SK-N-SH (cell line): ENCODE data around the gene ANKS6. TPM values are rescaled to one million over a fixed set of nuclear protein-coding genes. Genes with fewer than 3 reads are reported as not detected.

Source experiments
- CTCF ChIA-PET: fragments of 300-600, 350-600 bp; formaldehyde crosslinking; extraction: SDS; loops from one replicate; lab custom pipeline; 2021; lab: Yijun Ruan, JAX
- POLR2A ChIA-PET: fragments of 350-600 bp; sonication (Branson Sonifier 250); formaldehyde crosslinking; extraction: SDS; loops from one replicate; lab custom pipeline; 2020; ENCODE audit warnings: antibody characterized with exemption, inconsistent platforms; lab: Yijun Ruan, JAX
- DNase-seq: peaks from one replicate; pipeline ENCODE4 v3.0.0; 2012
- H2AFZ ChIP-seq: fragments of 200-600 bp; sonication (generic); 2 replicates; pipeline ENCODE4 v1.8.1; 2016; ENCODE audit warnings: antibody characterized with exemption, mild to moderate bottlenecking, low read depth
- H3F3A ChIP-seq: fragments of 200-600 bp; sonication (generic); replicated peaks from 2 replicates; pipeline ENCODE3; 2016; ENCODE audit warnings: antibody characterized with exemption, mild to moderate bottlenecking; ENCODE audit not compliant: insufficient read depth
- H3K27ac ChIP-seq, 2 experiments: fragments of 200-500 bp in 1 of 2; fragments of 200-600 bp in 1 of 2; sonication (Bioruptor generic) in 1 of 2; sonication (generic), shearing (Covaris generic) in 1 of 2; 2 replicates each; pipeline versions ENCODE4 v1.5.1 to v1.6.1; 2014 to 2016; ENCODE audit warnings: low read depth in 2 of 2, inconsistent platforms in 1 of 2, low read length in 1 of 2, mild to moderate bottlenecking in 1 of 2, mixed read lengths in 1 of 2
- H3K27me3 ChIP-seq: fragments of 200-600 bp; sonication (generic), shearing (Covaris generic); 2 replicates; pipeline ENCODE4 v1.6.1; 2016; ENCODE audit warnings: mixed run types; ENCODE audit not compliant: insufficient read depth
- H3K36me3 ChIP-seq, 2 experiments: fragments of 200-500 bp in 1 of 2; fragments of 200-600 bp in 1 of 2; sonication (Bioruptor generic) in 1 of 2; sonication (generic) in 1 of 2; replicated peaks in 1 of 2; 2 replicates each; pipeline versions ENCODE3 to v1.5.1; 2014 to 2016; ENCODE audit warnings: low read length in 1 of 2, mild to moderate bottlenecking in 1 of 2; ENCODE audit not compliant: insufficient read depth in 2 of 2, control insufficient read depth in 1 of 2
- H3K4me1 ChIP-seq, 2 experiments: fragments of 200-500 bp in 1 of 2; fragments of 200-600 bp in 1 of 2; sonication (Bioruptor generic) in 1 of 2; sonication (generic), shearing (Covaris generic) in 1 of 2; 2 replicates each; pipeline versions ENCODE4 v1.5.1 to v1.6.1; 2014 to 2016; ENCODE audit warnings: low read depth in 1 of 2, low read length in 1 of 2, mixed run types in 1 of 2; ENCODE audit not compliant: insufficient read depth in 2 of 2, control insufficient read depth in 1 of 2
- H3K4me2 ChIP-seq: fragments of 200-600 bp; sonication (generic), shearing (Covaris generic); 2 replicates; pipeline ENCODE4 v1.6.1; 2017; ENCODE audit warnings: mixed run types
- H3K4me3 ChIP-seq, 2 experiments: fragments of 200-500 bp in 1 of 2; fragments of 200-600 bp in 1 of 2; sonication (Bioruptor generic) in 1 of 2; sonication (generic), shearing (Covaris generic) in 1 of 2; 2 replicates each; pipeline versions ENCODE4 v1.5.1 to v1.8.1; 2014 to 2016; ENCODE audit warnings: low read depth in 2 of 2, inconsistent platforms in 1 of 2, low read length in 1 of 2, mild to moderate bottlenecking in 1 of 2, mixed read lengths in 1 of 2, moderate library complexity in 1 of 2
- H3K79me2 ChIP-seq: fragments of 200-600 bp; sonication (generic); 2 replicates; pipeline ENCODE4 v1.8.1; 2017; ENCODE audit warnings: mild to moderate bottlenecking; ENCODE audit not compliant: insufficient read depth
- H3K9ac ChIP-seq: fragments of 200-600 bp; sonication (generic); 2 replicates; pipeline ENCODE4 v1.6.1; 2017; ENCODE audit warnings: mixed run types
- H3K9me2 ChIP-seq: fragments of 200-600 bp; sonication (generic); 2 replicates; pipeline ENCODE4 v1.6.1; 2017; ENCODE audit warnings: mixed run types
- H3K9me3 ChIP-seq: fragments of 200-600 bp; sonication (generic); 2 replicates; pipeline ENCODE4 v1.6.1; 2017; ENCODE audit warnings: mixed run types, mild to moderate bottlenecking, moderate library complexity
- H4K20me1 ChIP-seq: fragments of 200-600 bp; sonication (generic); 2 replicates; pipeline ENCODE4 v1.6.1; 2017; ENCODE audit warnings: mild to moderate bottlenecking, mixed run types; ENCODE audit not compliant: insufficient read depth
- EP300 ChIP-seq, 2 experiments: IDR thresholded peaks; 2 replicates each; pipeline versions ENCODE4 v1.4.0 to v1.6.1; 2012; ENCODE audit warnings: borderline replicate concordance in 1 of 2, low read depth in 1 of 2, low read length in 1 of 2
- EZH2phosphoT487 ChIP-seq: fragments of 200-600 bp; sonication (generic); IDR thresholded peaks from 2 replicates; pipeline ENCODE4 v1.6.1; 2017; ENCODE audit warnings: low read depth, mixed run types, mild to moderate bottlenecking, antibody characterized with exemption, moderate library complexity, borderline replicate concordance
- GABPA ChIP-seq: IDR thresholded peaks from 2 replicates; pipeline ENCODE4 v1.4.0; 2012; ENCODE audit warnings: low read depth, mild to moderate bottlenecking
- NFIC ChIP-seq: IDR thresholded peaks from 2 replicates; pipeline ENCODE4 v1.4.0; 2012; ENCODE audit warnings: borderline replicate concordance
- PBX3 ChIP-seq: IDR thresholded peaks from 2 replicates; pipeline ENCODE4; 2012
- RAD21 ChIP-seq: IDR thresholded peaks from 2 replicates; pipeline ENCODE4 v1.6.1; 2012; ENCODE audit warnings: mild to moderate bottlenecking, low read length
- RFX5 ChIP-seq: IDR thresholded peaks from 2 replicates; pipeline ENCODE4 v1.6.1; 2012; ENCODE audit warnings: mild to moderate bottlenecking, improper control_type of control experiment, low read length
- SIN3A ChIP-seq: IDR thresholded peaks from 2 replicates; pipeline ENCODE4 v1.6.1; 2012; ENCODE audit warnings: low read depth, mild to moderate bottlenecking, low read length, moderate library complexity, borderline replicate concordance
- SMC3 ChIP-seq: IDR thresholded peaks from 2 replicates; pipeline ENCODE4 v1.6.1; 2012; ENCODE audit warnings: low read depth, low read length, improper control_type of control experiment
- TCF12 ChIP-seq: IDR thresholded peaks from 2 replicates; pipeline ENCODE4 v1.4.0; 2012
- whole genome bisulfite sequencing: methylation state at CpG from one replicate; pipeline ENCODE4 v1.1.6; 2017; ENCODE audit warnings: low lambda C conversion rate; 5-methylcytosine and 5-hydroxymethylcytosine counted together
- polyA plus RNA-seq, 3 experiments: library from polyadenylated mRNA; depleted of rRNA; stranded (reverse); fragments of >200 nt; gene quantifications; 2 replicates each; pipeline ENCODE4 v1.2.3, GENCODE V29; 2012
- TF ChIP-seq, protein P1 (sequence below): fragments of 200-600 bp; sonication (generic); IDR thresholded peaks from 2 replicates; pipeline ENCODE4 v1.6.1; 2017; ENCODE audit warnings: antibody characterized with exemption, mild to moderate bottlenecking, moderate library complexity

The ANKS6 gene
- polyA plus RNA-seq, 1 of the 3 experiments (the other 2 are of a cell fraction): 29.3 TPM

GRCh38 chr9:98747476-98747875 lies 48.9 kb downstream of the ANKS6 start:
- WGBS: 94% methylated on average over 5 of the region's 5 CpGs
- Histone ChIP-seq H3K36me3 (peaks cover 24 to 41% of the 10 kb centered on the region in 2 experiments), H3K4me1 (peaks cover 0 to under 1% of the 10 kb centered on the region in 2 experiments; a peak in 1 of 4 replicates)
- TF ChIP-seq SIN3A (no peak), TCF12 (no peak), PBX3 (no peak), GABPA (no peak)
- TF ChIP-seq, all 33 proteins: peak for 0
- H3K4me3 ChIP-seq: no peak overlapping the region
- CTCF ChIA-PET: interaction anchor here (2.3 to 4.1 kb wide), 2 partner anchors 27 to 432 kb away, joined by 9 to 34 read pairs; no protein-coding TSS in a partner anchor
- H3F3A ChIP-seq: no peaks in the 10 kb centered on the region
- H3K27me3 ChIP-seq: no peaks in the 10 kb centered on the region
- no peak overlapping the region for H2AFZ ChIP-seq
- no peak for DNase-seq
- no peaks in the 10 kb centered on the region for H3K79me2 ChIP-seq
- H3K27ac ChIP-seq: no peak overlapping the region
- POLR2A ChIA-PET: no interaction called here
- no peaks in the 10 kb centered on the region for H3K9me2 ChIP-seq
- no peak overlapping the region for H3K9ac ChIP-seq
- no peak overlapping the region for H3K4me2 ChIP-seq
- no peaks in the 10 kb centered on the region for H3K9me3 ChIP-seq
- H4K20me1 ChIP-seq: no peaks in the 10 kb centered on the region; the same call in 1 of the 2 replicates

- H3K4me1 ChIP-seq: peaks cover 7 to 8% of the 10 kb centered on the region in 2 experiments; a peak in 3 of 4 replicates
- H3K4me3 ChIP-seq: no peak overlapping the region
- TF ChIP-seq, protein P1, sequence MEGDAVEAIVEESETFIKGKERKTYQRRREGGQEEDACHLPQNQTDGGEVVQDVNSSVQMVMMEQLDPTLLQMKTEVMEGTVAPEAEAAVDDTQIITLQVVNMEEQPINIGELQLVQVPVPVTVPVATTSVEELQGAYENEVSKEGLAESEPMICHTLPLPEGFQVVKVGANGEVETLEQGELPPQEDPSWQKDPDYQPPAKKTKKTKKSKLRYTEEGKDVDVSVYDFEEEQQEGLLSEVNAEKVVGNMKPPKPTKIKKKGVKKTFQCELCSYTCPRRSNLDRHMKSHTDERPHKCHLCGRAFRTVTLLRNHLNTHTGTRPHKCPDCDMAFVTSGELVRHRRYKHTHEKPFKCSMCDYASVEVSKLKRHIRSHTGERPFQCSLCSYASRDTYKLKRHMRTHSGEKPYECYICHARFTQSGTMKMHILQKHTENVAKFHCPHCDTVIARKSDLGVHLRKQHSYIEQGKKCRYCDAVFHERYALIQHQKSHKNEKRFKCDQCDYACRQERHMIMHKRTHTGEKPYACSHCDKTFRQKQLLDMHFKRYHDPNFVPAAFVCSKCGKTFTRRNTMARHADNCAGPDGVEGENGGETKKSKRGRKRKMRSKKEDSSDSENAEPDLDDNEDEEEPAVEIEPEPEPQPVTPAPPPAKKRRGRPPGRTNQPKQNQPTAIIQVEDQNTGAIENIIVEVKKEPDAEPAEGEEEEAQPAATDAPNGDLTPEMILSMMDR: no peak
- TF ChIP-seq PBX3 (no peak), EP300 (IDR thresholded peaks at IDR 0.05; ENCODE audit: borderline replicate concordance in 1 of 2, low read depth in 1 of 2, low read length in 1 of 2) (no peak), RFX5 (no peak), RAD21 (peak; percentile 18; the same call in 1 of the 2 replicates), EZH2phosphoT487 (no peak), NFIC (no peak), SMC3 (no peak)
- TF ChIP-seq, all 33 proteins: peak for 1
- no peak for DNase-seq
- Histone ChIP-seq H3K4me2 (no peak overlapping the region), H2AFZ (no peak overlapping the region), H3K9ac (no peak overlapping the region), H3F3A (peaks cover 5% of the 10 kb centered on the region), H3K9me2 (no peaks in the 10 kb centered on the region), H3K36me3 (peaks cover 23 to 37% of the 10 kb centered on the region in 2 experiments), H4K20me1 (peaks cover 6% of the 10 kb centered on the region; the same call in 1 of the 2 replicates), H3K27me3 (no peaks in the 10 kb centered on the region), H3K9me3 (no peaks in the 10 kb centered on the region), H3K27ac (no peak overlapping the region), H3K79me2 (no peaks in the 10 kb centered on the region)
- 98% methylated on average over 6 of the region's 7 CpGs for WGBS
- CTCF ChIA-PET: interaction anchor here (2.3 kb wide), 1 partner anchor 430 kb away, joined by 9 read pairs; no protein-coding TSS in a partner anchor
- POLR2A ChIA-PET: no interaction called here
These were observed 50.9 kb downstream of the ANKS6 start for GRCh38 chr9:98745470-98745869.
